Activated CD4-positive, alpha-beta T cell treated with anti-CD3 and anti-CD28 coated beads, Interleukin-2, Interleukin-6, amounts not matched to agents 100 ng/mL and 50 ng/mL, durations not matched to agents 16 hours and 8 hours (primary cell): ENCODE results near the gene TSPYL6.
A peak's percentile ranks its signal among the peaks of the same experiment; 100 is the strongest.

ENCODE experiments used
- DNase-seq: peaks from one replicate; pipeline ENCODE4 v3.0.0-alpha.2; 2020

Gene TSPYL6

GRCh38 chr2:54255230-54256090 lies 569 bp downstream of the TSPYL6 start:
- DNase-seq = no peak

- DNase-seq = no peak
Observed at GRCh38 chr2:54254180-54254579, 1.8 kb downstream of the TSPYL6 start.

GRCh38 chr2:54249629-54250028 lies 6.4 kb downstream of the TSPYL6 start:
- DNase-seq = no peak

- DNase-seq = no peak
Observed at GRCh38 chr2:54247115-54247514, 8.9 kb downstream of the TSPYL6 start.

GRCh38 chr2:54240515-54241469 lies 15.2 kb downstream of the TSPYL6 start:
- no peak for DNase-seq

- no peak for DNase-seq
Observed at GRCh38 chr2:54239427-54239826, 16.6 kb downstream of the TSPYL6 start.

GRCh38 chr2:54237428-54237827 lies 18.6 kb downstream of the TSPYL6 start:
- no peak for DNase-seq

GRCh38 chr2:54233832-54234649 lies 22.0 kb downstream of the TSPYL6 start:
- DNase-seq = no peak

GRCh38 chr2:54228945-54229344 lies 27.1 kb downstream of the TSPYL6 start:
- no peak for DNase-seq

- no peak for DNase-seq
Observed at GRCh38 chr2:54227798-54228197, 28.2 kb downstream of the TSPYL6 start.

- DNase-seq = no peak
Observed at GRCh38 chr2:54226260-54226659, 29.8 kb downstream of the TSPYL6 start.

- no peak for DNase-seq
Observed at GRCh38 chr2:54224997-54225396, 31.0 kb downstream of the TSPYL6 start.

- no peak for DNase-seq
Observed at GRCh38 chr2:54213082-54213481, 42.9 kb downstream of the TSPYL6 start.

GRCh38 chr2:54212456-54212855 lies 43.6 kb downstream of the TSPYL6 start:
- DNase-seq = no peak

GRCh38 chr2:54209379-54209778 lies 46.6 kb downstream of the TSPYL6 start:
- DNase-seq = no peak

- no peak for DNase-seq
Observed at GRCh38 chr2:54208364-54209240, 47.4 kb downstream of the TSPYL6 start.

GRCh38 chr2:54207666-54208195 lies 48.3 kb downstream of the TSPYL6 start:
- no peak for DNase-seq

GRCh38 chr2:54206596-54206995 lies 49.4 kb downstream of the TSPYL6 start:
- DNase-seq = peak; percentile 29

- DNase-seq = no peak
Observed at GRCh38 chr2:54204476-54204875, 51.6 kb downstream of the TSPYL6 start.
